NCI-H748 (cell line): ENCODE data around the gene ZNRF3.
"Not testable (repeated sequence)": the region's sequence is repeated elsewhere in the genome, so short reads cannot be mapped to it uniquely, and the experiment has no call there.

ENCODE experiments used
- DNase-seq: peaks from one replicate; lab custom pipeline; 2025; ENCODE audit not compliant: unreplicated experiment; lab: John Stamatoyannopoulos, UW

The ZNRF3 gene

DNA sequence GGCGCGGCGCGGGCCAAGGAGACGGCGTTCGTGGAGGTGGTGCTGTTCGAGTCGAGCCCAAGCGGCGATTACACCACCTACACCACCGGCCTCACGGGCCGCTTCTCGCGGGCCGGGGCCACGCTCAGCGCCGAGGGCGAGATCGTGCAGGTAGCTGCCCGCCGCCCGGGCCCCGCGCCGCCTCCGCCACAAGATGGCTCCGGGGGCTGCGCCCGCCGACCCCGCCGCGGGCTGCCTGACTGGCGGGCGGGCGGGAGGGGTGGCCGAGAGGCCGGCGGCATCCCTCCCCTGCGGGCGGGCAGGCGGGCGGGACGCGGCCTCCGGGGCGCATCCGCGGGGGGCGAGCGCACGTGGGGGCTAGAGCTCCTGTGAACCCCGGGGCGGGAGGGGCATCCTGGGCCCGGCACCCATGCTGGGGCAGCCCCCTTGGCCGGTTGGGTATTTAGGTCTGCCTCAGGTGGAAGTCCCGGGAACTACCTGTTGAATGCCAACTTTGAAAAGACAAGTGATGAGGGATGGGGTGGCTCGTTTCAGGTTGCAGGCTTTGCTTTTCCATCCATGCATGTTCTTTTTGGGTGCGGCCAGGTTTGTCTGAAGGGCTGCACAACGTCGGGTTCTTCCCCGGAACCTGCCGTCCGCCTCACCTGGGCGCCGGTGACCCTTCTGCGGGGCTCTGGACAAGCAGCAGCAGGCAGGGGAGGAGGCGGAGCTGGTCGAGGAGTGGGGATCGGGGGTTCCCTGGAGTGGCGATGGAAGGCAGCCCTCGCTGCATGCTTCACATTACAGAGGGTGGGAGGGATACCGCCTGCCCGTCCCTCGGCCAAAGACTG lies 760 bp downstream of the ZNRF3 start:
- peak; percentile 60 for DNase-seq

DNA sequence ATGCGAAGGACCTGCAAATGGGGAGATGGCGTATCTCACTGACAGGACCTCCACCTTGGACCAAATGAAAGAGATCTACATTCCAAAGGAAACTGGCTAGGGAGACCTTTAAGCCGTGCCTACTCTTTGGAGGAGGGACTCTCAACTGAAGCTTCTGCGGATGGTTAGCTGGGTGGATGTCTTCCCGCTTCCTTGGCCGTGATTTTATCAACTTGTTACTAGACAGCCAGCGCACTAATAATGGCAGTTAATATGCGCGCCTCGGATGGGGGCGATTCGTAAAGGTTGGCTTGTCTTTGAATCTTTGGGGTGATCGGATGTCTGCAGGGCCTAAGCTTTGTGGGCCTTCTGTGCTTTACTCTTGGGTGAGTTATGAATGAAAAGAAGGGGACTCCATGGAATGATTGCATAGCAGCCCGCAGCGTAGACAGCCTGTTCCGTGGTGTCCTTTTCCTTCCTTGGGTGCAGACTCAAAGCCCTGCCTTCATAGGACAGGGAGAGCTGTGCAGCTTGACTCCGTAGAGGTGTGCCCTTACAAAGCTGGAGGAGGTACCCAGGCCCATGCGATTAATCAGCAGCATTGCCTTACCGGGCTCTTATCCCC lies 1.5 kb downstream of the ZNRF3 start:
- DNase-seq, result peak; percentile 25

DNA sequence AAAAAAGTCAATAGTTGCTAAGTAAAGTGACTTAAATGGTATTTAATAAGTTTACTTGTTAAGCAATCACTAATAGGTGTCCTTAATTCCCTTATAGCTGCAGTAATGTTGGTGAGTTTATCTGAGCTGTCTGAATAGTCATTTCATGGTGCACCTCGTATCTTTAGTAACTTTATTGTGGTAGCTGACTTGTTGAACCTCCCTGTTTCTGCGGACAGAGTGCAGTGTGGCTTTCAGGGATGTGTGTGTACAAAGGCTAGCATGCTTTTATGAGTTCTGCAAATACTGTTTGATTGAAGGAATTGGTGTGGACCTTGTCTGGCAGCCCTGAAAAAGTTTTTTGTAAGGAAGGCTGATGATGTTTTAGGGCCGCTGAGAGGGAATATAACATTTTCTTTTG lies 2.6 kb downstream of the ZNRF3 start:
- no peak for DNase-seq

DNA sequence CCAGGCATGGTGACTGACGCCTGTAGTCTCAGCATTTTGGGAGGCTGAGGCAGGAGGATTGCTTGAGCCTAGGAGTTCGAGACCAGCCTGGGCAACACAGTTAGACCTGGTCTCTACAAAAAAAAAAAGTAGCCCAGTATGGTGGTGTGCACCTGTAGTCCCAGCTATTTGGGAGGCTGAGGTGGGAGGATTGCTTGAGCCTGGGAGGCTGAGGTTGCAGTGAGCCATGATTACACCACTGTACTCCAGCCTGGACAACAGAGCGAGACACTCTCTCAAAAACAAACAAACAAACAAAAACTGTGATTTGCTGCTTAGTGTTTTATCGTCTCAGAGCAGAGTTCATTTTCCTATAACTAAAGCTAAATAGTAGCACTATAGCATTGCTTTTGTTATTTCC lies 3.3 kb downstream of the ZNRF3 start:
- DNase-seq, result not testable (repeated sequence)

DNA sequence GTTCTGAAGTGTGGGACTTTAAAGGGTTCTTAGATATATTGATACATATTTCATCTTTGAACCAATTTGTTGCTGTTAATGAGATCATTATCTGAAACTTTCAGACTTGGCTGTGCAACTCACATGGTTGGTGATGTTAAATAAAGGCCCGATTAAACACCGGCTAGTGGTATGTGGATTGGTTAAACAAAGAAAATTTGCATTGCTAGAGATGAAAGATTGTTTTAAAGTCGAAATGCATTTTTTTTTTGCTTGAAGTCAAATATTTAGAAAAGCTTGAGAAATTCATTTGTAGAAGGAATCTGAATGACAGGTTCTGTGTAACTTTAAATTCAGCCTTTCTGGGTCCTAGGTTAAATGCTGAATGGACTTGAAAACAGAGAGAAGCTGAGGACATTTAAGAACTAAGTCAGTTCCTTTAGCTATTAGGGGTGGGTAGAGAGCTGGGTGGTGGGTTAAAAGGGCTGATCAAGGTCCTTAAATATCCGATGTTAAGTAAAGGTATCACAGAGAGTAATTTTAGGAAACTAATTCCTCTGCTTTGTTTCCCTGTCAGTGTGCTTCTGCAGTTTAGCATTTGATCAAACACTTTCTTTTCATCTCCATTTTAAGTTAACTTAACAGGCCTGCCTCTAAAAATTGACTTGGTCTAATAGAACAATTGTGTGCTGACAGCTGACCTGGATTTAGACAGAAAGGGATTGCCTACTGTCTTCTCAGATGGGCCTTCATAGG lies 4.5 kb downstream of the ZNRF3 start:
- no peak for DNase-seq

DNA sequence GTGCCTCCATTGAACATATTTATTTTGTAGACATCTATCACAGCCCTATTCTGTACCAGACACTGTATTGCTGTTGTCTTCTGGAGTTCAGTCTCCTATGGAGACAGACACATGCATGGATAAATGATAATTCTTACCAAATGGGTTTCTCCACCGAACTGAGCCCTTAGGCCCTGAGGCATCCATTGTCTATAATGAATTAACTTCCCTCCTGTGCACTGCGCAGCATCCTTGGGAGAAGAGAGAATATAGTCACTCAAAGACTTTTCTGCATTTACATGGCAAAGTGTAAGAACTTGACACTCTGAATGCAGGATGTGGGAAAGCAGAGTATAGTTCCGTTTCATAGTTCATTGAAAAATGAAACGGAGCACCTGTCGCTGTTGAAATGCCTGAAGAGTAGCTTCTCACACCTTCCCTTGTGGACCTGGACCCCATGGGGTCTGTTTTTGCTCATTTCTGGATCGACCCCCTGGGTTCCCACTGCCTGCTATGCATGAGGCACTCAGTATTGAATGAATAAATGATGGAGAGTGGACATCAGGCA lies 6.2 kb downstream of the ZNRF3 start:
- DNase-seq, result no peak

DNA sequence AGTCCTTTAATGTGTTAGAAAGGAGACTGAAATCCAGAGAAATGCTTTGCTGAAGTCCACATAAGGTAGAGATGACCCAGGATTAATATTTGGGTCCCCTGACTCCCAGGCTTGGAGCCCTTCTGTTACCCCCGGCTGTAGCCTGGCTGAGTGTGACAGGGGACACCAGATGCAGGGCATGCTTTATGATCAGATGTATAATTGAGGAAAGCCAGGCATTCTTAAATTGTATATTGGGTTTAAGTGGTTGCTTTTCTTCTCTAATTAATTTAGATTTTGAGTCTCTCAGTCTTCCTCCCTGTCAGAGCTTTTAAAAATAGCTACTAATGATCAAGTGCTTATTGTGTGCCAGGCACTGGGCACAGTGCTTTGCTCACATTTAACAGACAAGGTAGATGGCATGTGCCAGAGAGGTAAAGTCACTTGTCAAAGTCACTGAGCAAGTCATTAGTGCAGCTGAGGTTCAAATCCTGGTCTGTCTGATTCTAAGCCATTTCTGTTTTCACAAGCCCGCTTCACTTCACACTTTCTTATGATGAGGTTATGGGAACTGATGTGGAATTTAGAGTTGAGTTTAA lies 7.9 kb downstream of the ZNRF3 start:
- no peak for DNase-seq

DNA sequence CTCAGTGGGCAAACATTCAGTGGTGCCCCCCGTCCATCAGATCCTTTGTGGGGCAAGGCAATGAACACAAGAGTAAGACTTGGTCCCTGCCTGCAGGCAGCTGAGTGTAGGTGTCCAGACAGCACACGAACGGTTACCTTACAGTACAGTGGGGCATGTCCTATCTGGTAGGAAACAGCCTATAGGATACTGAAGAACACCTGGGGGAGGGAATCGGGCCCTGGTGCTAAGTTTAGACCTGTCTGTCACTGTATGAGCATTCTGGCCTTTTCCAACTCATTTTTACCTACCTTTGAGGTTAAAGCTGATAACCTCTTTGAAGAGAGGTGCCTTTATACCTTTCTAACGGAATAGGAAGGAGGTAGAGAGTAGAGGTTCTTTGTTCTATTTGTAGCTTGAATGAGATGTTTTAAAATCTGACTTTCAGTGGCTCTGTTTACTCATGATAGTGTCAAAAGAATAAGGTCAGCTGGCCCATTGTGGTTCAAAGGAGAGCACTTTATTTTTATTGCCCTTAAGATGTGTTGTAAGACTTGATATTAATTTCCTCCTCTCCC lies 8.9 kb downstream of the ZNRF3 start:
- DNase-seq, result no peak

DNA sequence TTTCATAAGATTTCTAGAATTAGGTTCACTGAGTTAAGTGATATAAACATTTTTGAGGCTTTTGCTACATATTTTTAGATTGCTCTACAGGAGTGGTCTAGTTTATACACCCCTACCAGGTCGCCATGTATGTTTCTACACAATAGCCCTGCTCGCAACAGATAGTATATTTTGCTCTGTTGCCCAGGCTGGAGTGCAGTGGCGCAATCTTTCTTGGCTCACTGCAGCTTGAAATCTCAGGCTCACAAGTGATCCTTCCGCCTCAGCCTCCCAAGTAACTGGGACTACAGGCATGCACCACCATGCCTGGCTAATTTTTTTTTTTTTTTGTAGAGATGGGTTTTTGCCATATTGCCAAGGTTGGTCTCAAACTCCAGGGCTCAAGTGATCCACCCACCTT lies 10.4 kb downstream of the ZNRF3 start:
- no peak for DNase-seq

DNA sequence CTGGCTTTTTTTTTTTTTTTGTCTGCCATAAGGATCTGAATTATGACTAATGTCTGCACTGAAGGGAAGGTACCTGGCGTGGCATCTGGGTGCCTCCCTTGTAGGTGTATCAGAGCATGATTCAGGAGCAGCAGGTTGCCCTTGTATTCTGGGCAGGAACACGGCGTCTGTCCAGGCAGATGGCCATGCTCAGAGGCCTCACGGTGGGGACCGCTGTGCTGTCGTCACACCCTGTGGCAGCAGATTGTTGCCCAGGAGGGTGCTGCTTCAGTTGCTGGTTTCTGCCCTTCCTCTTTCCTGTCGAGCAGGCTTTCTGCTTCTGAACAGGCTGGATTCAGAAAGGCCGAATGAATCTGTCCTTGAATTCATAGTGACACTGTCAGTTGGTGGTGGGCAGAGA lies 11.0 kb downstream of the ZNRF3 start:
- no peak for DNase-seq

DNA sequence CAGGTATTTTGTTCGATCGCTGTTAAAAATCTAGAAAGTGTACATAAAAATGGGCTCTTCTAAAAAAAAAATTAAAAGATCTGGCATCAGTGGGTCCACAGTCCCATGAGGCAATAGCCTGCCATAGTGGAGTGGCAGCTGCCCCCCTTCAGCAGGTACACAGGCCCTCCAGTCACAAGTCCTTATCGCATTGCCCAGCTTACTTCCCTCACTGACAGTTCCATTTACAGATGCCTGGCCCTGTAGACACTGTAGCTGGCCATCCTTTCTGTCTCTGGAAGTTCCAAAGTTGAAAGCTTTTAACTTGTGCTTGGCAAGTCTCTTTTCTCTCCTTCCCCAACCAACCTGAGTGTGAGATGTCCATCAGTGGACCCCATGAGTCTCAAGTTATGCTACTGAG lies 11.4 kb downstream of the ZNRF3 start:
- DNase-seq, result no peak

DNA sequence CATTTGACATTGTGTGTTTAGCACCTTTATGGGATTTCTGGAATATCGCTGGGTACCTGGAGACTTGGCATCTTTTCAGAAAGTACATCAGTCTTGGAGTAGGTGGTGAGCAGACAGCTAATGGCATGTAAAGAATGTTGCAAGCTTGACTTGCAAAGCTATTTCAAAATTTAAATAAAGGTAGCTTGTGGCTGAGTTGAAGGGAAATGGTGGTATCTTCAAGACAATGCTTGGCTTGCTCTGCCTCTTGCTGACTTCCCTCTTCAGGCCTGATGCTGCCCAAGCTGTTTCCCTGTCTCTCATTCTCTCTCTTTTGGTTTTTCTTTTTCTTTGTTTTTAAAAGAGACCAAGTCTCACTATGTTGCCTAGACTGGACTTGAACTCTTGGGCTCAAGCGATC lies 13.2 kb downstream of the ZNRF3 start:
- DNase-seq, result no peak

DNA sequence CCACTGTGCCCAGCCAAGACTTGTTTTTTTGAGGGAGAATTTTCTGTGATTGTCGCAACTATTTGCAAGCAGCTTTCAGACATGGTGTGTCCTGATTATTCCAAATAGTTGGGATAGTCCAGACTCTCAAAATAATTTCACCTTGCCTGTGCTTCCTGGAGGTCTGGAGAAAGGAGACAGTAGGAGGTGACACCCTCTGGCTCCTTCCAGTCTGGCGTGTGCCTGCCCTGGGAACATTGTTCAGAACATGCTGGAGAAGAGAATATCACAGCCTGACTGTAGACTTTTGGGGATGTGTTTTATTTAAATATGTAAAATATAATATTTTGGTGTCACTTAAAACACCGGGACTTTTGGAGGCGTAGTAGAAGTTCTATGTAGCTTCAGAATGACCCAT lies 14.9 kb downstream of the ZNRF3 start:
- DNase-seq, result no peak

DNA sequence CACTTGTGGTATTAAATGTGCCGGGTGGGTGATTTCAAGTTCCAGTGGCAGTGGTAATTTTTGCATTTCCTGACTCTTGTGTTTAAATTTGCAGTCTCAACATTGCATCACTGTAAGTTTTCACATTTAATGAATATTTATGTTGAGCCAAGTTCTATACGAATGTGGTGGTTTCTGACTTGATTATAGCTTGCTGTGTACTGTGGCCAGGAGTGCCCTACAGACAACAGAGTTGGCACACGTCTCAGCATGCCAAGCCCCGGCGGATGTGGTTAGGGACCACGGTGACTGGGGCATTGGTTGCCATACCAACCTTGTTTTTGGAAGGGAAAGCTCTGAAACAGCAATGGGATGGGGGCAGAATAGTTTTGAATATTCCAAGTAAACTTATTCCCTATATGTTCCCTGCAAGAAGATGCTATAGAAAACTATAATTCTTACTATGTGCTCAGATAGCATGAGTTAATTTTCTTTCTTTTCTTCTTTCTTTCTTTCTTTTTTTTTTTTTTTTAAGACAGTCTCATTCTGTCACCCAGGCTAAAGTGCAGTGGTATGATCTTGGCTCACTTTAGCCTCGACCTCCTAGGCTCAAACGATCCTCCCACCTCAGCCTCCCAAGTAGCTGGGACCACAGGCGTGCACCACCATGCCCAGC lies 16.0 kb downstream of the ZNRF3 start:
- DNase-seq, result no peak

DNA sequence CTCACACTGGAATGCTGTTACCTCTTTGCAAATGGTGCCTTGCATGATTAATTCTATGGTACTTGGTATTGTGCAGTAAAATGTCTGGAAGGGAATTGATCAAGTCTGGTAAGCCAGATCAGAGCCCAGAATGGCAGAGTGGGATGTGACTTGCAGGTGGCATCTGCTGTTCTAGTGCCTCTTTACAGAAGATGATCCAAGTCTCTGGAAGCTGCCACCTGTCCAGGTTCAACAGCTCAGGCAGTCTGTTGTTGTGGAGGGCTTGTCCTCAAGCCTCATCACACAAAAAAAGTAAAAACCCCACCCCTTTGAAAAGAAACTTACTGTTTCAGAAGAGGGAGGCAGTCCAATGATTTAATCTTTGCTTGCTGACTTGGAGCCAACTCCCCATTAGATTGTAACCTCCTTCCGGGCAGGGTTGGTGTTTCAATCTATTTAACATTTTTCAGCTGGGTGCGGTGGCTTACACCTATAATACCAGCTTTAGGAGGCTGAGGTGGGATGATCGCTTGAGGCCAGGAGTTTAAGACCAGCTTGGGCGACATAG lies 17.1 kb downstream of the ZNRF3 start:
- DNase-seq, result no peak

DNA sequence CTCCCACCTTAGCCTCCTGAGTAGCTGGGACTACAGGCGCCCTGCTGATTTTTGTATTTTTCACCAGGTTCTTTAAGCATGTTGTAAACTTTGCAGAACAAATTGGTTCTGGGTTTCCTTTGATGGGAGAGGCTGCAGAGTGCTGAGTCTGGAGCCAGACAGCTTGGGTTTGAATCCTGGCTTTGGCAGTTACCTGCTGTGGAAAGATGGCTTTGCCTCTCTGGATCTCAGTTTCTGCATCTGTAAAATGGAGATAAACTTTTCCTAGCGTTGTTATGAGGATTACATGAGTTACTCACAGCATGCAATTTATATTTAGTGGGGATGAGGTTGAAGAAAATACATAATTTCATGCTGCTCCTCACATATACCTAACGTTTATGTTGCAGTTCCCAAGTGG lies 19.1 kb downstream of the ZNRF3 start:
- DNase-seq, result no peak

DNA sequence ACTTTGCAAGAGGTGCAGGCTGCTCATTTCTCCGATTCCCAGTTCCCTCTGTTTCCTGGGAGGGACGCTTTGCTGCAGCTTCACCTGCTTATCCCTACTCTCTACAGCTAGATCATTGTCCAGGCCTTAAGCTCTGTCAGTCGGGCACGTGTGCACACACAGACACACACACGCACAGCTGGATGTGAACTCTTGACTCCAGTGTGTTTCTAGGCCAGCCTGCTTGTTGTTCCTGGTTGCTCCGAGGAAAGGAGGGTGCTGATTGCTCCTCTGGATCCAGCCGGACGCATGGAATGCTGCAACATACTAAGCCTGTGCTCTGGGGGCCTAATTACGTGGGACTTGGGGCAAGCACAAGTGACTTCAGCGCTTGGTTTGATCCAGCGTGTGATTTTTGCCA lies 19.7 kb downstream of the ZNRF3 start:
- no peak for DNase-seq

DNA sequence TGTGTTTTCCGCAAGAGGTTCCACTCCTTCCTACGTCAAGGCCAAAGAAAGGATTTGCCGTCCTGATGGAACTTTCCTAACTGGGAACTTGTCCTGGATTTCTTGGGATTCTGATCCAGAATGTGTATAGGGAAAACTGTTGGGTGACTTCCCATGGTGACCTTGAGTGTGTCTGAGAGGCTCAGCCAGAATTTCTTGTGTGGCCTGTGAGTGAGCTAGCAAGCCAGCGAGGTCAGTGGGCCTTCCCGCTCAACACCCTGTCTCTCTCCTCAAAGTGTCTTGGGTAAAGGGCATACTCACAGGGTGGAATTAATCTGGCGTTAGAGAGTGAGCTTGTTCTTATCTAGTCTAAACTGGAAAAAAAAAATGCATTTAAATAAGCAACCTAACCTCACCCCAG lies 20.4 kb downstream of the ZNRF3 start:
- DNase-seq, result no peak

DNA sequence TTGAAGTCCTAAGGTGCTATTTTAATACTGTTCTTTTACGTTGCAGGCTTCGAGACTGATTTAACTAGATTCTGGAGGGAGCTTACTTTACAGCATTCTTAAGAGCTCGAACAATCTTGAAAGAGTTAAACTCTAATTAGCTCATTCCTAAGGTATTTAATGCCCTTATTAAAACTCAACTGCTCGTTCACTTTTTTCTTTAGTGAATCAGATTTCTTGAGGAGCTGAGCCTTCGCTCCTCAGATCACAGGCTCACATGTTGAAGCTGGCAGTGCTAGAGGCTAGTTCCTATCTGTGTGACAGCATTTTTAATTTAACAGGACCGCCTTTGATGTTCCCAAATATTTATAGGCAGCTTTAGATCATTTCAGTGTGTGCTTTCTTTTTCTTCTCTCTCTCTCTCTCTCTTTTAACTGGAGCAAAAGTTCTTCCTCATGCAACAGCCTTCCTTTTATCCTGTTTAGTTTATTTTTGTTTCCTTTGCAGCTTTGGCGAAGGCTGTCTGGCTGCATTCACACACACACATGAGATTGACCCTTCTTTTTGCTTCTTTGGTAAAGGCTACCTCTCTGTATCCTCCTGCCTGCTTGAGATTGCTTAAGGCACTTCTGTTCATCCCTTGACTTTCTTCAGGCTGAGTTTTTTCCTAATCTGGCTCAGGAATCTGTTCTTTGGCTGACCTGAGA lies 21.0 kb downstream of the ZNRF3 start:
- DNase-seq, result no peak
